Activated CD4-positive, alpha-beta T cell treated with anti-CD3 and anti-CD28 coated beads, Interleukin-2, amount 10 ng/mL, durations not matched to agents 7 days and 5 days (primary cell): ENCODE measurements around the gene ARF1. TPM values are rescaled to one million over a fixed set of nuclear protein-coding genes. Genes with fewer than 3 reads are reported as not detected.

Experiments used
- CTCF ChIA-PET: fragments of 350-600 bp; sonication (Branson Sonifier 250); formaldehyde crosslinking; loops from one replicate; lab custom pipeline; 2021; ENCODE audit warnings: antibody characterized with exemption; lab: Charles Lee
- POLR2A ChIA-PET: fragments of 350-600 bp; sonication (Branson Sonifier 250); formaldehyde crosslinking; loops from one replicate; lab custom pipeline; 2021; ENCODE audit warnings: antibody characterized with exemption; lab: Charles Lee
- DNase-seq: peaks from one replicate; pipeline ENCODE4 v3.0.0-alpha.2; 2020
- H3K27ac Mint-ChIP-seq: one replicate; pipeline ENCODE4 v1.8.0; 2021; ENCODE audit warnings: mild to moderate bottlenecking, moderate library complexity, mixed read lengths
- H3K27me3 Mint-ChIP-seq: one replicate; pipeline ENCODE4 v1.8.0; 2021; ENCODE audit warnings: mixed read lengths
- H3K36me3 Mint-ChIP-seq: one replicate; pipeline ENCODE4 v1.8.0; 2021; ENCODE audit warnings: low read depth, mixed read lengths
- H3K4me1 Mint-ChIP-seq: one replicate; pipeline ENCODE4 v1.8.0; 2021; ENCODE audit warnings: mixed read lengths
- H3K4me3 Mint-ChIP-seq: one replicate; pipeline ENCODE4 v1.8.0; 2021; ENCODE audit warnings: mild to moderate bottlenecking, moderate library complexity, mixed read lengths
- H3K9me3 Mint-ChIP-seq: one replicate; pipeline ENCODE4 v1.8.0; 2021; ENCODE audit warnings: mixed read lengths
- total RNA-seq, 2 experiments: library from RNA; stranded (reverse); gene quantifications; one replicate each; pipeline ENCODE4 v1.2.3, GENCODE V29; 2021

ARF1 gene
- total RNA-seq, 2 experiments from 2014 or later = 267 to 285 TPM

DNA sequence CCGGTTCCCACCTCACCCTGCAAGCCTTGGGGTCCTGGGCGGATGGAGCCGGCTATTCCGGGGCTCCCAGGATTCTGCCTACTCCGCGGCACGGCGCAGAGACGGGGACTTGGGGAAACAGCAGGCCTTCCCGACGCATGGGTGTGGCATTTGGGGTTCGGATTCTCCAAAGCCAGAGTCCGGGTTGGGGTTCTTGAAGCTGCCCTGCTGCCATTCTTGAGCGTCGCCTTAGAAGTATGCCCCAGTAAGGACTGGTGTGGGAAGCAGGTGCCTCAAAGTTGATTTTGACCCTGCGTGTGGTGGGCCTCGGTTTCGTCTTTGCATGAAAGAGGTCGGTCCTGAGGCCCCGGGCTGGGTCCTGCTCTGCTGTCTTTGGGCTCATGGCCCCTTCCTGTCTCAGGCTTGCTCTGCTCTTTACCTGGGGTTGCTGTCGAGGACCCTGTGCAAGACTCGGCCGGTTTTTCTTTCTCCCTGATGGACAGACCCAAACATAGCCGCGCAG, 58.3 kb downstream of the ARF1 start:
- DNase-seq = no peak
- Mint-ChIP-seq H3K4me1 (peaks cover 41% of the 10 kb centered on the region), H3K9me3 (no peaks in the 10 kb centered on the region), H3K27ac (peak overlapping the region; percentile 100), H3K4me3 (peak overlapping the region; percentile 99), H3K27me3 (peaks cover 18% of the 10 kb centered on the region), H3K36me3 (peaks cover 16% of the 10 kb centered on the region)
- CTCF ChIA-PET = interaction anchor here (0.6 to 11.0 kb wide), 4 partner anchors 24 to 317 kb away, joined by 3 to 104 read pairs (median 3); partner anchors contain the start of gene IBA57
- POLR2A ChIA-PET = no interaction called here

DNA sequence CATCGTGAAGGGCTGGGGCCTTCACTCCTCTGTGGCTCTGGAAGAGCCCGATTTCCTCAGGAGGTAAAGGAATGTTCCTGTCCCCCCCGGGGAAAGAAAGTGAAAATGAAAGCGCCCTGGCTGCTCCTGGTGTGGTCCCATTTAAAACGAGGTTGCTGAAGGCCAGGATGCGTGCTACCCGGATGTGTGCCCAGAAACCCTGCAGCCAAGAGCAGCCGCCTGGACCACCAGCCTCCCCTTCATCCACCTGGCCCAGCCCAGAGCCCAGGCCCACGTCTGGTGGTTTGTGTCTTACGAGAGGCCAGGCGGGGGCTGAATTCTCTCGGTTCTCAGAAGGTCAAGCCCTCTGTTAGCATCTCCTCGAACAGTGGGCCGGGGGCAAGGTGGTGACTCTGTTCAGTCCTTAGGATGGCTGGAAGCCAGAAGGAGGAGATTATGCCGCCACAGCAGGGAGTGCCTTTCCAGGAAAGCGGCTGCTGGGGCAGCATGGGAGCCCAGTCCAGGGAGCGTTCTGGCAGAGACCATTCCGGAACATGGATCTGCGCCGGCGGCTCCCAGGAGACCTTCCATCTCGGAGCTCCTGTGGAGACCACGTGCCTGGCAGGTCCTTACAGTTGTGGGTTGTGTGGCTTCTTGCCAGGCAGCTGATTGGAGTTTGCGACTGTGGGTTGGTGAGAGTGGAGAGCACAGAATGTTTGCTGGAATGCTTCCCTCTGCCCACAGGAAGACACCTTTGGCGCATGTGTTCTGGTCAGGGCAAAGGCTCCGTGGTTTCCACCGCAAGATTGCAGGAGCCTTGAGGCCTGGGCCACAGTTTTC, 58.9 kb downstream of the ARF1 start:
- CTCF ChIA-PET = interaction anchor here (1.1 to 11.0 kb wide), 5 partner anchors 11 to 142 kb away, joined by 3 to 104 read pairs (median 5); partner anchors contain the start of gene IBA57
- peaks cover 41% of the 10 kb centered on the region for H3K4me1 Mint-ChIP-seq

DNA sequence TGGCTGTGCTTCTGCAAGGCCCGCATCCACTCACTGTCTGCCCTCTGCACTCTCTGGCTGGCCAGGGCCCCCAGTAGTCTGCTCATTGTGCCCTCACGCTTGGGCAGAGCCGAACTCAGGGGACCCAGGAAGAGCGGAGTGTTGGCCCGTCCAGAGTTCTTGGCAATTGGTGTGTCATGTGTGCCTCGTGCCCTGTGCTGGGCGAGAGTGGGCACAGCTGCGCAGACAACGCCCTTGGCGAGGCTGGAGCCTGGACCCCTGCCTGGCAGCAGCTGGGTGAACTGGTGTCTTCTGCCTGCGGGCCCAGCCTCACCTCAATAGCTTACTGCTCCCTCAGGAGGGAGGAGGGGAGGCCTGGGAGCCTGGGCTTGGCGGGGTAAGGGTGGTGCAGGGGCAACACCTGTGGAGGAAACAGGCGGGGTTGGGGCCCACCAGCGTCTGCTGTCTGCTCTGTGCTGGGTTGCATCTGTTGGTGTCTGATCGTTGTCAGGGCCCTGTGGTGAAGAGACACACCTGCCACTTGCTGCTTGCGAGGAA, 59.7 kb downstream of the ARF1 start:
- peaks cover 16% of the 10 kb centered on the region for H3K36me3 Mint-ChIP-seq
- ChIA-PET CTCF (interaction anchor here (1.1 to 11.0 kb wide), 5 partner anchors 10 to 143 kb away, joined by 3 to 104 read pairs (median 5); partner anchors contain the start of gene IBA57), POLR2A (no interaction called here)
- H3K27me3 Mint-ChIP-seq = peaks cover 4% of the 10 kb centered on the region
- H3K4me1 Mint-ChIP-seq = peaks cover 34% of the 10 kb centered on the region
- H3K9me3 Mint-ChIP-seq = no peaks in the 10 kb centered on the region
- H3K4me3 Mint-ChIP-seq = peak overlapping the region; percentile 99
- H3K27ac Mint-ChIP-seq = peak overlapping the region; percentile 100
- peak; percentile 22 for DNase-seq

More for the DNA sequence above, 58.9 kb downstream of the ARF1 start:
- Mint-ChIP-seq H3K9me3 (no peaks in the 10 kb centered on the region), H3K27me3 (peaks cover 11% of the 10 kb centered on the region), H3K27ac (peak overlapping the region; percentile 100), H3K4me3 (peak overlapping the region; percentile 99), H3K36me3 (peaks cover 16% of the 10 kb centered on the region)
- peak; percentile 51 for DNase-seq
- POLR2A ChIA-PET = no interaction called here

- ChIA-PET POLR2A (no interaction called here), CTCF (interaction anchor here (0.8 to 11.0 kb wide), 5 partner anchors 11 to 143 kb away, joined by 3 to 104 read pairs (median 5); partner anchors contain the start of gene IBA57)
- Mint-ChIP-seq H3K4me1 (peaks cover 33% of the 10 kb centered on the region), H3K27me3 (no peaks in the 10 kb centered on the region), H3K36me3 (peaks cover 16% of the 10 kb centered on the region), H3K4me3 (peak overlapping the region; percentile 99), H3K27ac (peak overlapping the region; percentile 100), H3K9me3 (no peaks in the 10 kb centered on the region)
- DNase-seq = no peak
Observed at GRCh38 chr1:228142701-228143136, 60.2 kb downstream of the ARF1 start.

DNA sequence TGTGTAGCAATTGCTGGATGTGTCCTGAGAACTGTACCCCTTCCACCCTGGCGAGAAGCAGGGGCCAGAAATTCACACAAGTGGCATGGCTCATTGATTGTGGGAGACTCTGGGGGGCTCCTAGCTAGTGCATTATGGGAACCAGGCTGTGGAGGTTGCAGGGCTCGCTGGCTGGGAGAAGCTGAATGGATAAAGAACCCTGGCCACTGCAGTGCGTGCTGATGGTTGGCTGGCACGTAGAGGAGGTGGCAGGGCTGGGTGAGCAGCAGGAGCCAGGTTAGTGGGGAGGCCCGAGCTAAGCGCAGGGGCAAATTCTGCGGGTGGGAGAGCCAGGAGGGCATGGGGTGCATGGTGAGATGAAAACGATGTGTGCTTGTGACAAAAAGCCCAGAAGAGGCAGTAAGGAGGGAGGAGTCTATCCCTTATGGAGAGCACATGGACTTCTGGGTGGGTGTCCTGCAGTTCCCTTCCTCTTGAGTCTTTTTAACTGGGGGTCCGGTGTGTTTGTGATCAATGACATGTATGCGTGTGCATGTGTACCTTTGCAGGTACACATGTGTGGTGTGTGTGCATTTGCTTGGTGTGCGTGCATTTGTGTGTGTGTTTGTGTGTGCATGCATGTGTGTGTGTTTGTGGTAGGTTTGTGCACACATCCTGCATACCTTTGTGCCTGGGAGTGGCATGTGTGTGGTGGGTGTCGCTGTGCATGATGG, 61.1 kb downstream of the ARF1 start:
- peaks cover 33% of the 10 kb centered on the region for H3K4me1 Mint-ChIP-seq
- CTCF ChIA-PET = interaction anchor here (0.8 to 11.0 kb wide), 5 partner anchors 10 to 27 kb away, joined by 3 to 104 read pairs (median 4); partner anchors contain the start of gene IBA57
- peak overlapping the region; percentile 55 for H3K27ac Mint-ChIP-seq
- H3K4me3 Mint-ChIP-seq = peak overlapping the region; percentile 99
- H3K27me3 Mint-ChIP-seq = no peaks in the 10 kb centered on the region
- DNase-seq = no peak
- POLR2A ChIA-PET = no interaction called here
- no peaks in the 10 kb centered on the region for H3K9me3 Mint-ChIP-seq
- H3K36me3 Mint-ChIP-seq = peaks cover 16% of the 10 kb centered on the region

DNA sequence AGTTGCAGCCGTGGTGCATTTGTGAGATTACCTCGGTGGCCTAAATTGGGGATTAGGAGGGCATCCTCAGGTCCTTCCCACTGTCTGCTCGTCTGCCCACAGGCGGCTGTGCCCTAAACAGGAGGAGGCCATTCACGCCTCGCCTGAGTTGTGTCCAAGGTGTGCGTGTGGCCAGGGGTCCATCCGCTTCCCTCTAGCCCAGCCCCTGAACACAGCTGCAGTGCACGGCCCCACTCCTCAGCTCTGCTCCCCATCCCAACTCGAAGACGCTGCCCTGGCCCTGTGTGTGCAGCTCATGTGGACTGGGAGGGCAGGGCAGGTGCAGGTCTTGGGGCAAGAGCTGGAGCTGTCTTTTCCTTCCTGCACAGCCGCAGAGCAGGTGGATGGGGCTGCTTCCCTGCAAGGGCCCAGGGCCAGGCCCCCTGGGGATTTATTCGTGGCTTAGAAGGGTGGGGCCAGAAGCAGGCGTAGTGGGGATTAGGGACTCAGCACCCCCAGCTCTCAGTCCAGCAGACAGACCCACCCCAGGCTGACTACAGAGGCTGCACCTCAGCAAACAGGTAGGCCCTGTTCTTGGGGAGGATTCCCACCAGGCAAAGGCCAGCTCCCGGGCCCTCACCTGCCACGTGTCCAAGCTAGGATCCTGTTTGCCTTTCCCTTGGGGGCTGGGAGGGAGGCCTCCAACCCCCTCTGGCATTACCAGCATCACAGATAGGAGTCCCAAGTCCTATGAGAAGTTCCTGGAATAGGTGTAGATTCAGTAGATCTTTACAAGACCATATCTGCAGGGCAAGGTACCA, 61.9 kb downstream of the ARF1 start:
- Mint-ChIP-seq H3K27me3 (no peaks in the 10 kb centered on the region), H3K9me3 (no peaks in the 10 kb centered on the region), H3K27ac (peak overlapping the region; percentile 55), H3K4me1 (peaks cover 33% of the 10 kb centered on the region), H3K4me3 (no peak overlapping the region), H3K36me3 (peaks cover 16% of the 10 kb centered on the region)
- POLR2A ChIA-PET = no interaction called here
- DNase-seq = no peak
- CTCF ChIA-PET = interaction anchor here (1.3 to 11.0 kb wide), 3 partner anchors 14 to 26 kb away, joined by 3 to 104 read pairs (median 4); partner anchors contain the start of gene IBA57

- H3K9me3 Mint-ChIP-seq = no peaks in the 10 kb centered on the region
- H3K4me3 Mint-ChIP-seq = no peak overlapping the region
- H3K36me3 Mint-ChIP-seq = peaks cover 16% of the 10 kb centered on the region
- H3K4me1 Mint-ChIP-seq = peaks cover 29% of the 10 kb centered on the region
- ChIA-PET CTCF (interaction anchor here (1.3 to 11.0 kb wide), 2 partner anchors 14 to 20 kb away, joined by 4 to 104 read pairs; partner anchors contain the start of gene IBA57), POLR2A (no interaction called here)
- no peak overlapping the region for H3K27ac Mint-ChIP-seq
- no peak for DNase-seq
- H3K27me3 Mint-ChIP-seq = no peaks in the 10 kb centered on the region
Observed at GRCh38 chr1:228144993-228145343, 62.5 kb downstream of the ARF1 start.

DNA sequence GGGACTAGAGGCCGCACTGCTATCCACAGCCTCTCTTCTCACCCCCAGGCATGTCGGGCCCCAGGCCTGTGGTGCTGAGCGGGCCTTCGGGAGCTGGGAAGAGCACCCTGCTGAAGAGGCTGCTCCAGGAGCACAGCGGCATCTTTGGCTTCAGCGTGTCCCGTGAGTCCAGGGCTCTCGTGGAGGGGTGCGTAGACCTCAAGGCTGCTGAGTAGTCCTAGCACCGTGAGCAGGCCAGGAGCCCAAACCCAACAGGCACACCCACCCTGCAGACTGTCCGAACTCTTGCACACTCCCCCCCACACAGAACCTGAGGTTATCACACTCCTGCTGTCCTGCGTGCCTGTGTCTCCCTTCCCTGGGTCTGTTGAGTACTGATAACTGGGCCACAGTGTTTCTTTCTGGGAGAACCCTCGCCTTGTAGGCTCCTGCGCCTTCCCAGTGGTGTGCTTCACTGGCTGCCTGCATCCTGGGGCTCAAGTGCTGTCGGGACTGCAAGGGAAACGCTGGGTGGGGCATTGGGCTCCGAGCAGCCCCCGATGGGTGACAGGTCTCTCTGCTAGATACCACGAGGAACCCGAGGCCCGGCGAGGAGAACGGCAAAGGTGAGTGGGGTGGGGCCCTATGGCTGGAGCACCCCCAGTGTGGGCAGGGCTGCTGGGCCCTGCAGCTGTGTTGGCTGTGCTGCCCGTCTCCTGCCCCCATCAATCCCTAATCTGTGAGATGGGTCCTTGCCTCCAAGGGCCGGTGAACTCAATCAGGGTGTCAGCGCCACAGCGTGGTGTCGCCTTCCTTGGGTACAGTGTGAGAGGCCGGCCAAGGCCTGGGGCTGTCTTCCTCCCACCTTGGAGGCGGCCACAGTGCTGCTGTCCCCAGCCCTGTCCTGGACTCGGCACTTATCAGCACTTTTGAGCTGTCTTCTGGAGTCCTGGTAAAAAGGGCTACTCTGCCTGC, 63.2 kb downstream of the ARF1 start:
- Mint-ChIP-seq H3K27me3 (no peaks in the 10 kb centered on the region), H3K27ac (no peak overlapping the region), H3K9me3 (no peaks in the 10 kb centered on the region), H3K36me3 (peaks cover 16% of the 10 kb centered on the region), H3K4me3 (no peak overlapping the region), H3K4me1 (peaks cover 29% of the 10 kb centered on the region)
- DNase-seq = no peak
- ChIA-PET POLR2A (no interaction called here), CTCF (interaction anchor here (11.0 kb wide), 1 partner anchor 19 kb away, joined by 104 read pairs; the partner anchor contains the start of gene IBA57)

GRCh38 chr1:228146417-228147150, 64.1 kb downstream of the ARF1 start:
- Mint-ChIP-seq H3K4me1 (peaks cover 27% of the 10 kb centered on the region), H3K27me3 (no peaks in the 10 kb centered on the region), H3K27ac (no peak overlapping the region), H3K4me3 (no peak overlapping the region), H3K36me3 (peaks cover 9% of the 10 kb centered on the region), H3K9me3 (no peaks in the 10 kb centered on the region)
- ChIA-PET POLR2A (no interaction called here), CTCF (interaction anchor here (11.0 kb wide), 1 partner anchor 18 kb away, joined by 104 read pairs; the partner anchor contains the start of gene IBA57)
- DNase-seq = no peak

DNA sequence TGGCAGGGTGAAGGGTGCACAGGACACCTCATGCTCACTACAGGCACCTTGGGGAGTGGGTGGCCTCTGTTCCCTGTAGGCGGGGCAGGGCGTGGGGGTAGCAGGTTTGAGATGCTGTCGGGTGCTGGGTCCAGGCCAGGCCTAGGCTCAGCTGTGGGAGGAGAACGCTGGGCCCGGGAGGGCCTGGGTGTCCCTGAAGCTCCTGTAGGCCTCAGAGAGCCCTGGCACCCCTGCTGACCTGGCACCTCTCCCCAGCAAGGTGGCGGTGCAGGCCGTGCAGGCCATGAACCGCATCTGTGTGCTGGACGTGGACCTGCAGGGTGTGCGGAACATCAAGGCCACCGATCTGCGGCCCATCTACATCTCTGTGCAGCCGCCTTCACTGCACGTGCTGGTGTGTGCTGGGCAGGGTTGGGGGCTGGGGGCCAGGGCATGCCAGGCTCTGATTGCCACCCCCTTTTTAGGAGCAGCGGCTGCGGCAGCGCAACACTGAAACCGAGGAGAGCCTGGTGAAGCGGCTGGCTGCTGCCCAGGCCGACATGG, 64.7 kb downstream of the ARF1 start:
- no peak for DNase-seq
- H3K36me3 Mint-ChIP-seq = peaks cover 7% of the 10 kb centered on the region
- ChIA-PET CTCF (interaction anchor here (11.0 kb wide), 1 partner anchor 18 kb away, joined by 104 read pairs; the partner anchor contains the start of gene IBA57), POLR2A (no interaction called here)
- H3K27ac Mint-ChIP-seq = no peak overlapping the region
- peaks cover 21% of the 10 kb centered on the region for H3K4me1 Mint-ChIP-seq
- H3K9me3 Mint-ChIP-seq = no peaks in the 10 kb centered on the region
- H3K4me3 Mint-ChIP-seq = no peak overlapping the region
- no peaks in the 10 kb centered on the region for H3K27me3 Mint-ChIP-seq
